ENCODE data around the gene AHDC1. TPM values are rescaled to one million over a fixed set of nuclear protein-coding genes. Genes with fewer than 3 reads are reported as not detected.
A peak's percentile ranks its signal among the peaks of the same experiment; 100 is the strongest.

Gene AHDC1
- total and polyA plus RNA-seq, 10 of the 15 experiments (the other 5 are each of a cell fraction or from before 2014, with no cell fraction given), result 0.21 to 13.0 (median 1.4) TPM

- Histone ChIP-seq H2AFZ (ENCODE audit: control insufficient read depth, low read depth, low read length) (no peak overlapping the region), H3K27ac (ENCODE audit: control insufficient read depth, insufficient read depth) (no peak overlapping the region)
- intact Hi-C loops (cut with micrococcal nuclease; ENCODE audit: unreplicated experiment), result loop anchor here (2.0 to 10.0 kb wide), 2 partner anchors 51 to 123 kb away; no protein-coding TSS in a partner anchor
Measured at GRCh38 chr1:27607239-27607804, 3.4 kb upstream of the AHDC1 start.

More at GRCh38 chr1:27607239-27607804, 3.4 kb upstream of the AHDC1 start:
- DNase-seq (ENCODE audit: low read depth, low spot score) (no peak), ATAC-seq (no peak), FAIRE-seq (no peak)
- no peak overlapping the region for H3K4me2 ChIP-seq (ENCODE audit: control insufficient read depth, insufficient read depth)
- no peaks in the 10 kb centered on the region for H3K27me3 ChIP-seq (replicated peaks in 1 of 2; ENCODE audit: control insufficient read depth in 2 of 2, insufficient read depth in 2 of 2, low read length in 1 of 2)
- ChIA-PET POLR2A (interaction anchor here (0.5 to 6.2 kb wide), 12 partner anchors 12 to 244 kb away, joined by 3 to 67 read pairs (median 6); partner anchors contain the start of genes STX12 and WASF2), RAD21 (ENCODE audit: unreplicated experiment) (interaction anchor here (0.6 to 11.0 kb wide), 35 partner anchors 8 to 313 kb away, joined by 3 to 268 read pairs (median 4); partner anchors contain the start of genes FAM76A and IFI6), CTCF (interaction anchor here (0.6 to 10.4 kb wide), 43 partner anchors 9 to 561 kb away, joined by 3 to 327 read pairs (median 6); partner anchors contain the start of genes GPR3, IFI6 and MAP3K6), SMC1A (ENCODE audit: uncharacterized antibody, unreplicated experiment) (interaction anchor here (0.6 to 9.2 kb wide), 32 partner anchors 9 to 561 kb away, joined by 3 to 248 read pairs (median 5); partner anchors contain the start of gene IFI6)
- H3K9ac ChIP-seq (ENCODE audit: control insufficient read depth, insufficient read depth, low read length), result no peak overlapping the region
- 54% methylated on average over 10 of the region's 11 CpGs for WGBS (ENCODE audit: insufficient coverage, insufficient replicate concordance, low lambda C conversion rate, missing lambda C conversion rate)
- H3K9me3 ChIP-seq (replicated peaks; ENCODE audit: control insufficient read depth, insufficient read depth, low read length), result no peaks in the 10 kb centered on the region
- BruUV-seq (replicated peaks), result no TSS peak
- in situ Hi-C loops (cut with MboI), result loop anchor here (5.0 kb wide), 3 partner anchors 55 to 305 kb away; partner anchors contain the start of gene GPR3
- H3K4me1 ChIP-seq (ENCODE audit: control insufficient read depth, insufficient read depth, low read length), result peaks cover 48% of the 10 kb centered on the region
- H3K79me2 ChIP-seq (ENCODE audit: control insufficient read depth, insufficient read depth, low read length), result peaks cover 1% of the 10 kb centered on the region; the same call in 1 of the 2 replicates
- peaks cover 0 to 7% of the 10 kb centered on the region in 2 experiments; a peak in 1 of 4 replicates for H3K36me3 ChIP-seq (ENCODE audit: control insufficient read depth in 2 of 2, insufficient read depth in 2 of 2, low read length in 1 of 2)
- no peaks in the 10 kb centered on the region for H4K20me1 ChIP-seq (ENCODE audit: control insufficient read depth, insufficient read depth)
- H3K4me3 ChIP-seq, result no peak overlapping the region
- TF ChIP-seq IRF3 (IDR thresholded peaks at IDR 0.05) (no peak), HDGF (IDR thresholded peaks at IDR 0.05) (no peak), DPF2 (IDR thresholded peaks at IDR 0.05) (peak; percentile 60; the same call in 1 of the 2 replicates), MEF2B (IDR thresholded peaks at IDR 0.05; ENCODE audit: partially characterized antibody, poor library complexity, severe bottlenecking) (peak; percentile 51), MTA2 (IDR thresholded peaks at IDR 0.05; ENCODE audit: low read depth) (peak; percentile 68; the same call in 1 of the 2 replicates), NR2C1 (IDR thresholded peaks at IDR 0.05) (peak; percentile 95), NR2F1 (conservative IDR thresholded peaks at IDR 0.05) (peak; percentile 100), CHD1 (IDR thresholded peaks at IDR 0.05; ENCODE audit: low read depth, low read length) (no peak), IKZF1 (conservative IDR thresholded peaks at IDR 0.05) (peak; percentile 64), IKZF2 (IDR thresholded peaks at IDR 0.05) (peak; percentile 20 to 33; a peak in 2 of 4 replicates)
- TF ChIP-seq, protein P1, sequence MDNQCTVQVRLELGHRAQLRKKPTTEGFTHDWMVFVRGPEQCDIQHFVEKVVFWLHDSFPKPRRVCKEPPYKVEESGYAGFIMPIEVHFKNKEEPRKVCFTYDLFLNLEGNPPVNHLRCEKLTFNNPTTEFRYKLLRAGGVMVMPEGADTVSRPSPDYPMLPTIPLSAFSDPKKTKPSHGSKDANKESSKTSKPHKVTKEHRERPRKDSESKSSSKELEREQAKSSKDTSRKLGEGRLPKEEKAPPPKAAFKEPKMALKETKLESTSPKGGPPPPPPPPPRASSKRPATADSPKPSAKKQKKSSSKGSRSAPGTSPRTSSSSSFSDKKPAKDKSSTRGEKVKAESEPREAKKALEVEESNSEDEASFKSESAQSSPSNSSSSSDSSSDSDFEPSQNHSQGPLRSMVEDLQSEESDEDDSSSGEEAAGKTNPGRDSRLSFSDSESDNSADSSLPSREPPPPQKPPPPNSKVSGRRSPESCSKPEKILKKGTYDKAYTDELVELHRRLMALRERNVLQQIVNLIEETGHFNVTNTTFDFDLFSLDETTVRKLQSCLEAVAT (IDR thresholded peaks at IDR 0.05), result peak; percentile 81
- TF ChIP-seq, protein P2, sequence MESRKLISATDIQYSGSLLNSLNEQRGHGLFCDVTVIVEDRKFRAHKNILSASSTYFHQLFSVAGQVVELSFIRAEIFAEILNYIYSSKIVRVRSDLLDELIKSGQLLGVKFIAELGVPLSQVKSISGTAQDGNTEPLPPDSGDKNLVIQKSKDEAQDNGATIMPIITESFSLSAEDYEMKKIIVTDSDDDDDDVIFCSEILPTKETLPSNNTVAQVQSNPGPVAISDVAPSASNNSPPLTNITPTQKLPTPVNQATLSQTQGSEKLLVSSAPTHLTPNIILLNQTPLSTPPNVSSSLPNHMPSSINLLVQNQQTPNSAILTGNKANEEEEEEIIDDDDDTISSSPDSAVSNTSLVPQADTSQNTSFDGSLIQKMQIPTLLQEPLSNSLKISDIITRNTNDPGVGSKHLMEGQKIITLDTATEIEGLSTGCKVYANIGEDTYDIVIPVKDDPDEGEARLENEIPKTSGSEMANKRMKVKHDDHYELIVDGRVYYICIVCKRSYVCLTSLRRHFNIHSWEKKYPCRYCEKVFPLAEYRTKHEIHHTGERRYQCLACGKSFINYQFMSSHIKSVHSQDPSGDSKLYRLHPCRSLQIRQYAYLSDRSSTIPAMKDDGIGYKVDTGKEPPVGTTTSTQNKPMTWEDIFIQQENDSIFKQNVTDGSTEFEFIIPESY (IDR thresholded peaks at IDR 0.05), result peak; percentile 85; the same call in 1 of the 2 replicates
- TF ChIP-seq, protein P3, sequence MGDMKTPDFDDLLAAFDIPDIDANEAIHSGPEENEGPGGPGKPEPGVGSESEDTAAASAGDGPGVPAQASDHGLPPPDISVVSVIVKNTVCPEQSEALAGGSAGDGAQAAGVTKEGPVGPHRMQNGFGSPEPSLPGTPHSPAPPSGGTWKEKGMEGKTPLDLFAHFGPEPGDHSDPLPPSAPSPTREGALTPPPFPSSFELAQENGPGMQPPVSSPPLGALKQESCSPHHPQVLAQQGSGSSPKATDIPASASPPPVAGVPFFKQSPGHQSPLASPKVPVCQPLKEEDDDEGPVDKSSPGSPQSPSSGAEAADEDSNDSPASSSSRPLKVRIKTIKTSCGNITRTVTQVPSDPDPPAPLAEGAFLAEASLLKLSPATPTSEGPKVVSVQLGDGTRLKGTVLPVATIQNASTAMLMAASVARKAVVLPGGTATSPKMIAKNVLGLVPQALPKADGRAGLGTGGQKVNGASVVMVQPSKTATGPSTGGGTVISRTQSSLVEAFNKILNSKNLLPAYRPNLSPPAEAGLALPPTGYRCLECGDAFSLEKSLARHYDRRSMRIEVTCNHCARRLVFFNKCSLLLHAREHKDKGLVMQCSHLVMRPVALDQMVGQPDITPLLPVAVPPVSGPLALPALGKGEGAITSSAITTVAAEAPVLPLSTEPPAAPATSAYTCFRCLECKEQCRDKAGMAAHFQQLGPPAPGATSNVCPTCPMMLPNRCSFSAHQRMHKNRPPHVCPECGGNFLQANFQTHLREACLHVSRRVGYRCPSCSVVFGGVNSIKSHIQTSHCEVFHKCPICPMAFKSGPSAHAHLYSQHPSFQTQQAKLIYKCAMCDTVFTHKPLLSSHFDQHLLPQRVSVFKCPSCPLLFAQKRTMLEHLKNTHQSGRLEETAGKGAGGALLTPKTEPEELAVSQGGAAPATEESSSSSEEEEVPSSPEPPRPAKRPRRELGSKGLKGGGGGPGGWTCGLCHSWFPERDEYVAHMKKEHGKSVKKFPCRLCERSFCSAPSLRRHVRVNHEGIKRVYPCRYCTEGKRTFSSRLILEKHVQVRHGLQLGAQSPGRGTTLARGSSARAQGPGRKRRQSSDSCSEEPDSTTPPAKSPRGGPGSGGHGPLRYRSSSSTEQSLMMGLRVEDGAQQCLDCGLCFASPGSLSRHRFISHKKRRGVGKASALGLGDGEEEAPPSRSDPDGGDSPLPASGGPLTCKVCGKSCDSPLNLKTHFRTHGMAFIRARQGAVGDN (IDR thresholded peaks at IDR 0.05), result peak; percentile 85; the same call in 1 of the 2 replicates
